Bronchial epithelial cell (primary cell): ENCODE measurements around the gene ABCA4. TPM values are rescaled to one million over a fixed set of nuclear protein-coding genes. Genes with fewer than 3 reads are reported as not detected.

ENCODE experiments used
- DNase-seq: peaks from one replicate; pipeline ENCODE4 v3.0.0-alpha.2; 2010; ENCODE audit warnings: low read depth
- FAIRE-seq: peaks from 2 replicates; lab custom pipeline; 2011; peaks lifted over from hg19 to GRCh38; lab: Jason Lieb, UNC
- H3K27me3 ChIP-seq: 2 replicates; pipeline ENCODE4 v1.5.1; 2011; ENCODE audit warnings: low read length; ENCODE audit not compliant: control insufficient read depth, insufficient read depth
- H3K36me3 ChIP-seq: 2 replicates; pipeline ENCODE4 v1.5.1; 2011; ENCODE audit warnings: low read length; ENCODE audit not compliant: control insufficient read depth, insufficient read depth
- H3K4me3 ChIP-seq: 2 replicates; pipeline ENCODE4 v1.5.1; 2011; ENCODE audit warnings: mild to moderate bottlenecking, low read depth, low read length, control low read depth
- total RNA-seq: library from RNA; depleted of rRNA; stranded (reverse); fragments of >200 nt; gene quantifications from 2 replicates; pipeline ENCODE4 v1.2.1, GENCODE V29; 2014
- TF ChIP-seq, protein P1 (sequence below): IDR thresholded peaks from 2 replicates; pipeline ENCODE4 v1.5.1; 2011; ENCODE audit warnings: mild to moderate bottlenecking, moderate library complexity, low read length, control low read depth, inconsistent platforms; ENCODE audit not compliant: insufficient read depth, severe bottlenecking

Gene ABCA4
- total RNA-seq, 1 donor from 2014 or later, result under 0.01 TPM

DNA sequence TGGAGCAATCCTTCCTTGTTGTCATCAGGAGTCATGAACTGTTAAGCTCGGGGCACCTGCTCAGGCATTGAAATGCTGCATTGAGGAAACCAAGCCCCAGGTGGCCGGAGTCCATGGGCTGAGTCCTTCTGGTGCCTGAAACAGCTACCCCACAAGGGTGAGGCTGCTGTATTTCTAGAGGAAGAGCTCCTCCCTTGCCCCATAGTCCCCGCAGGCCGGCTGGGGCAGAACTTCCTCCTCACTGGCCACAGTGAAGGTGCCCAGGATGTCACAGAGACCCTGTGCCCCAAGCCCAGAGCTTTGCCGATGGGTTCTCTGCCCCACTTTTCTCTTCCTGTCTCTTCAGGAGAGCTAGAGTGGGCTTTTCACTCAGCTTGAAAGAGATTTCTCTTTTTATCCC is 130.9 kb downstream of the ABCA4 start:
- TF ChIP-seq, protein P1, sequence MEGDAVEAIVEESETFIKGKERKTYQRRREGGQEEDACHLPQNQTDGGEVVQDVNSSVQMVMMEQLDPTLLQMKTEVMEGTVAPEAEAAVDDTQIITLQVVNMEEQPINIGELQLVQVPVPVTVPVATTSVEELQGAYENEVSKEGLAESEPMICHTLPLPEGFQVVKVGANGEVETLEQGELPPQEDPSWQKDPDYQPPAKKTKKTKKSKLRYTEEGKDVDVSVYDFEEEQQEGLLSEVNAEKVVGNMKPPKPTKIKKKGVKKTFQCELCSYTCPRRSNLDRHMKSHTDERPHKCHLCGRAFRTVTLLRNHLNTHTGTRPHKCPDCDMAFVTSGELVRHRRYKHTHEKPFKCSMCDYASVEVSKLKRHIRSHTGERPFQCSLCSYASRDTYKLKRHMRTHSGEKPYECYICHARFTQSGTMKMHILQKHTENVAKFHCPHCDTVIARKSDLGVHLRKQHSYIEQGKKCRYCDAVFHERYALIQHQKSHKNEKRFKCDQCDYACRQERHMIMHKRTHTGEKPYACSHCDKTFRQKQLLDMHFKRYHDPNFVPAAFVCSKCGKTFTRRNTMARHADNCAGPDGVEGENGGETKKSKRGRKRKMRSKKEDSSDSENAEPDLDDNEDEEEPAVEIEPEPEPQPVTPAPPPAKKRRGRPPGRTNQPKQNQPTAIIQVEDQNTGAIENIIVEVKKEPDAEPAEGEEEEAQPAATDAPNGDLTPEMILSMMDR, result no peak
- FAIRE-seq (no peak), DNase-seq (no peak)
- Histone ChIP-seq H3K36me3 (no peaks in the 10 kb centered on the region), H3K4me3 (no peak overlapping the region), H3K27me3 (no peaks in the 10 kb centered on the region)

DNA sequence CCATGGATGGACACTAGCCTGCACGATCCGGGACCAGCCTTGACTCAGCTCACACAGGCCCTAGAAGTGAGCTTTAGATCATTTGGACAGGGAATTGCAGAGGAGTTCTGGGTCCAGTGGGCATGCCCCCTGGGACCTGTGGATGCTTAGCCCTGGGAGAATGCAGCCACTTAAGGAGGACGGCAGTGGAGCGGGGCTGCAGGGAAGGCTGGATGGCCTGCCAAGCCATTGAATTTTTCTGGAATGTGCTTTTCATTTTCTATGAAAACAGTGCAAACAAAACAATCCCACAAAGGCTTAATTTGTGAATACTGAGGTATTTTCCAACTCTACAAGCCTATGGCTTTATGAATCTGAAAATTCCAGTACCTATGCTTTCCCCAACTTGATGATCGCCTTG is 131.3 kb downstream of the ABCA4 start:
- H3K36me3 ChIP-seq, result no peaks in the 10 kb centered on the region
- DNase-seq (no peak), FAIRE-seq (no peak)
- no peak overlapping the region for H3K4me3 ChIP-seq
- H3K27me3 ChIP-seq, result no peaks in the 10 kb centered on the region
- TF ChIP-seq, protein P1, result no peak

DNA sequence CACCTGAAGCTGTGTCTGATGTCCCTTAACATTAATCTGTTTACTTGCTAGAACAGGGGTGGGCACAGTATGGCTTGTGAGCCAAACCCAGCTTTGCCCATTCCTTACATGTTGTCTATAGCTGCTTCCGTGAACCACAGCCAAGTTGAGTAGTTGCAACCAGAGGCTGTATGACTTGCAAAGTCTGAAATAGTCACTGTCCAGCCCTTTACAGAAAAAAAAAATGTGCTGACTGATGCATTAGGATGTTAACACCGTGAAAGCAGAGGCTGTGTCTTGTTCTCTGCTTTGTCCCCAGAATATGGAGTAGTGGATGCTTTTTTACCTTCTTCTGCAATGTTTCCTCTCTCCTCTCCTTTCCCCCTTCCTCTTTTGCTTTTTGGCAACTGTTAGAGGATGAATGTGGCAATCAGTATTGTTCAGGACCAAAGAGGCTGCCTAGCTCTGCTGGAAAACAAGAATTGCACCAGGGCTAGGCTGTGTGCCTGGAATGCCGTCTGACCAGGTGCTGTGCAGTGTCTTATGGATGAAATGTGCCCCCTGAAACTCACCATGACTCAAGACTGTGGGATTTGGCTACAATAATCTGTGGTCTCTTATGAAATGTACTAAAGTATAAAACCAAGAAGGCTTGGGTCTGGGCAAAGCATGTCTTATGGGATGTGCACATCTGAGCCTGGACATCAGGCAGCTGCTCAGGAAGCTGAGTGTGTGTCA is 132.2 kb downstream of the ABCA4 start:
- H3K27me3 ChIP-seq, result no peaks in the 10 kb centered on the region
- TF ChIP-seq, protein P1, result no peak
- H3K36me3 ChIP-seq, result no peaks in the 10 kb centered on the region
- FAIRE-seq (no peak), DNase-seq (peak; percentile 97)
- no peak overlapping the region for H3K4me3 ChIP-seq

DNA sequence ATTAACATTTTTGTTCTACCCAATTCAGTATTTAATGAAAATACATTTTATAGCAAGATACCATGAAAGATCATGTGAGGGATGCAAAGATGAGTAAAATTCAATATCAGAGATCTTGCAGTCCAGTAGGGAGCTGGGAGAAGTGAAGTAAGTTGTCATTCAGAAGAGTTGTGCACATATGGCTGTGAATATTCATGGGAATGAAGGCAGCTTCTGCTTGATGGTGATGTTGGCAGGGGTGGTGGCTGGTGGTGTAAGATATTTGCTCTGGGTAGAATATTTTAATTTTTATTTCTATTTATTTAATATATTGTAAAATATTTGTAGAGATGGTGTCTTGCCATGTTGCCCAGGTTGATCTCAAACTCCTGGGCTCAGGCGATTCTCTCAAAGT is 139.7 kb downstream of the ABCA4 start:
- H3K36me3 ChIP-seq, result no peaks in the 10 kb centered on the region
- TF ChIP-seq, protein P1, result no peak
- no peak for FAIRE-seq
- no peak for DNase-seq
- no peaks in the 10 kb centered on the region for H3K27me3 ChIP-seq
- no peak overlapping the region for H3K4me3 ChIP-seq

DNA sequence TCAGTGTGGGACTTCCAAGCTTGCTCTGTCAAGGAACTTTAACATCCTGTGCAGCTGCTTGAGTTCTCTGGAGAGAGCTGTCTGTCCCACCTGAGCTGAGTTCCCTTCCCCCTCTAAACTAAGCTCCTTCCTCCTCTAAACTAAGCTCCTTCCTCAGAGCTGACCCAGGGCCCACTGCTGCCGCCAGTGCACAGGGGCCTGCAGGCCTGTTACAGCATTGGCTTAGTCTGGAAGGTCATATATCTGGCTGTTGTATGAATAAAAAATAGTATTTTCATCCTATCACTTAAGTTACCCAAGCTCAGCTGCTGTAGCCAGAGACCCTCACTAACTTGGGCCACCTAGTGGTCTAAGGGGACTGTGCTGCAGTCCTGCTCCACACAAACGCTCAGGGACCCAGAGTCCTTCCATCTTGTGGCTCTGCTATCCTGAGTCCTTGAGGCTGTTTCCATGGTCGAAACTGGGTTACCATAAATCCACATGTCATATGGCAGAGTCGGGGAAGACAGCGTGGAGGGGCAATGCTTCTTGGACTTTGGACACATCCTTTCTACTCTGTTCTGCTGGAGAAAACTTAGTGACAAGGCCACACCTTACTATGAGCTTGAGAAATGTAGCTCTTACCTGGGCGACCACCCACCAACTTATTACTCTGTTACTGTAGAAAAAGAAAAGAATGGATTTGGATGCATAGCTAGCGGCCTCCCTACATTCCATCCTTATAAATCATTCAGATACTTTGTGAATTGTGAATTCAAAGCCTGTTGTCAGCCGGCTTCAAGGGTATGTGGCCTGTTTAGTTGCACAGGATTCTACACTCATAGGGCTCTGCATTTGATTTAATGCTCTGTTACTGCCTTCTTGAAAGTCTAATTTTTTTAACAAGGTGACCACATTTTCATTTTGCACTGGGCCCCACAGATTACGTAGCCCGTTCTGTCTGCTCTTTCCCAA is 140.4 kb downstream of the ABCA4 start:
- Histone ChIP-seq H3K4me3 (no peak overlapping the region), H3K27me3 (no peaks in the 10 kb centered on the region), H3K36me3 (no peaks in the 10 kb centered on the region)
- TF ChIP-seq, protein P1, result peak; percentile 11
- DNase-seq (no peak), FAIRE-seq (no peak)
